B cell (primary cell): ENCODE measurements around the gene SSX2IP.

ENCODE experiments used
- CTCF ChIP-seq: fragments of 200-600 bp; IDR thresholded peaks from one replicate; pipeline ENCODE4 v1.8.0; 2022; ENCODE audit warnings: antibody characterized with exemption, mild to moderate bottlenecking
- EZH2 ChIP-seq: IDR thresholded peaks from 2 replicates; pipeline ENCODE4 v1.6.1; 2012; ENCODE audit warnings: borderline replicate concordance, low read depth, mild to moderate bottlenecking, moderate library complexity, low read length; ENCODE audit not compliant: insufficient read depth, poor library complexity, severe bottlenecking

- no peak for TF ChIP-seq CTCF
- no peak for TF ChIP-seq EZH2
Measured at GRCh38 chr1:84737590-84737989, 47.3 kb upstream of the SSX2IP start.
